Gastrocnemius medialis (tissue), 4 donors: Measurements from ENCODE around the gene NCOR1. TPM values are rescaled to one million over a fixed set of nuclear protein-coding genes. Genes with fewer than 3 reads are reported as not detected.

ENCODE experiments used
- ATAC-seq, 2 donors: fragments of 150-250 bp; one replicate each; pipeline ENCODE4 v1.9.1; 2016
- DNase-seq, 2 donors: peaks; one replicate each; pipeline ENCODE4 v3.0.0-alpha.2; 2019
- H3K27ac ChIP-seq, 4 donors: fragments of 200-600 bp; sonication (generic); 1 replicate in 1 of 4; 2 replicates in 3 of 4; pipeline ENCODE4 v1.5.1; 2016 to 2018; ENCODE audit warnings: mild to moderate bottlenecking in 2 of 4, moderate library complexity in 1 of 4
- H3K27me3 ChIP-seq, 3 donors: fragments of 200-600 bp; sonication (generic) in 2 of 3; 1 replicate in 1 of 3; 2 replicates in 2 of 3; pipeline versions ENCODE4 v1.5.1 to v1.6.0; 2016 to 2019; ENCODE audit warnings: mild to moderate bottlenecking in 1 of 3, moderate library complexity in 1 of 3
- H3K36me3 ChIP-seq, 2 donors: fragments of 200-600 bp; sonication (generic) in 1 of 2; one replicate each; pipeline ENCODE4 v1.5.1; 2017 to 2018
- H3K4me1 ChIP-seq, 2 donors: fragments of 200-600 bp; sonication (generic) in 1 of 2; one replicate each; pipeline ENCODE4 v1.5.1; 2016 to 2017; ENCODE audit warnings: mild to moderate bottlenecking in 2 of 2
- H3K4me3 ChIP-seq, 4 donors: fragments of 200-600 bp; sonication (generic) in 3 of 4; 1 replicate in 1 of 4; 2 replicates in 3 of 4; pipeline ENCODE4 v1.5.1; 2016 to 2019; ENCODE audit warnings: mild to moderate bottlenecking in 2 of 4
- H3K9me3 ChIP-seq, 3 donors: fragments of 200-600 bp; sonication (generic) in 2 of 3; 1 replicate in 1 of 3; 2 replicates in 2 of 3; pipeline ENCODE4 v1.5.1; 2016 to 2019
- POLR2A ChIP-seq, 2 donors: fragments of 450-650 bp; IDR thresholded peaks; one replicate each; pipeline ENCODE4 v1.6.1; 2017; ENCODE audit warnings: antibody characterized with exemption in 2 of 2, mild to moderate bottlenecking in 2 of 2, moderate library complexity in 2 of 2
- in situ Hi-C, 4 donors: fragments of 200-750 bp; cut with MboI; loops; one replicate each; pipeline versions ENCODE4 v1.15.0 to v1.8.0; 2017; ENCODE audit warnings: low sequenced_read_pairs in 4 of 4
- intact Hi-C: fragments of 100-400 bp; cut with DNase I; formaldehyde crosslinking; loops from one replicate; pipeline ENCODE4 v1.15.1; 2023; ENCODE audit warnings: low total_unique reads
- total RNA-seq, 4 donors: library from RNA; depleted of rRNA; stranded (reverse); fragments of >200 nt; gene quantifications; one replicate each; pipeline versions ENCODE4 v1.1.0 to v1.2.3, GENCODE V29; 2016
- TF ChIP-seq, protein P1 (sequence below), 5 experiments: fragments of 450-650 bp in 3 of 5; fragments of 200-600 bp in 2 of 5; sonication (generic) in 2 of 5; IDR thresholded peaks in 4 of 5; conservative IDR thresholded peaks in 1 of 5; 1 replicate in 4 of 5; 2 replicates in 1 of 5; pipeline ENCODE4 v1.5.1; 2016 to 2019; ENCODE audit warnings: antibody characterized with exemption in 5 of 5, mild to moderate bottlenecking in 3 of 5, moderate library complexity in 3 of 5

NCOR1 gene
- total RNA-seq, 4 donors from 2014 or later = 122 to 152 (median 132) TPM

DNA sequence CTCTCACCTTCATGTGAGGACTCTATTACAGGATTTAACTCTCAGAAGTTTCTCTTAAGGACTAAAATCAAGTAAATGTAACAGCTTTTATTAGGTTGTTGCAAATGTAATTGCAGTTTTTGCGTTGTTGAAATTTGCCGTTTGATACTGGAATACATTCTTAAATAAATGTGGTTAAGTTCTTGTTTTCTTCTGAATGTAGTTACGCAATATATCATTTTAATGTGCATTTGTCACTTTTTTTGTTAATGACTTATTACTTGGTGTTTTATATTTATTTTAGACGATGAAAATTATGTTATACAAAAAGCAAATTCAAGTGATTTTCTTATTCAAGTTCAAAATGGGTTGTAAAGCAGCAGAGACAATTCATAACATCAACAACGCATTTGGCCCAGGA, 139.4 kb downstream of the NCOR1 start:
- TF ChIP-seq, protein P1, sequence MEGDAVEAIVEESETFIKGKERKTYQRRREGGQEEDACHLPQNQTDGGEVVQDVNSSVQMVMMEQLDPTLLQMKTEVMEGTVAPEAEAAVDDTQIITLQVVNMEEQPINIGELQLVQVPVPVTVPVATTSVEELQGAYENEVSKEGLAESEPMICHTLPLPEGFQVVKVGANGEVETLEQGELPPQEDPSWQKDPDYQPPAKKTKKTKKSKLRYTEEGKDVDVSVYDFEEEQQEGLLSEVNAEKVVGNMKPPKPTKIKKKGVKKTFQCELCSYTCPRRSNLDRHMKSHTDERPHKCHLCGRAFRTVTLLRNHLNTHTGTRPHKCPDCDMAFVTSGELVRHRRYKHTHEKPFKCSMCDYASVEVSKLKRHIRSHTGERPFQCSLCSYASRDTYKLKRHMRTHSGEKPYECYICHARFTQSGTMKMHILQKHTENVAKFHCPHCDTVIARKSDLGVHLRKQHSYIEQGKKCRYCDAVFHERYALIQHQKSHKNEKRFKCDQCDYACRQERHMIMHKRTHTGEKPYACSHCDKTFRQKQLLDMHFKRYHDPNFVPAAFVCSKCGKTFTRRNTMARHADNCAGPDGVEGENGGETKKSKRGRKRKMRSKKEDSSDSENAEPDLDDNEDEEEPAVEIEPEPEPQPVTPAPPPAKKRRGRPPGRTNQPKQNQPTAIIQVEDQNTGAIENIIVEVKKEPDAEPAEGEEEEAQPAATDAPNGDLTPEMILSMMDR (IDR thresholded peaks at IDR 0.05 in 4 of 5, conservative IDR thresholded peaks at IDR 0.05 in 1 of 5) = no peak
- no peak for TF ChIP-seq POLR2A (IDR thresholded peaks at IDR 0.05)
- intact Hi-C loops = loop anchor here (10.0 kb wide), 1 partner anchor 69 kb away; no protein-coding TSS in a partner anchor
- Histone ChIP-seq H3K9me3 (no peaks in the 10 kb centered on the region), H3K4me1 (no peaks in the 10 kb centered on the region), H3K4me3 (no peak overlapping the region), H3K36me3 (peaks cover 2 to 77% of the 10 kb centered on the region in 2 donors), H3K27ac (no peak overlapping the region), H3K27me3 (no peaks in the 10 kb centered on the region)
- DNase-seq (no peak), ATAC-seq (no peak)
- in situ Hi-C loops = no loop called here

DNA sequence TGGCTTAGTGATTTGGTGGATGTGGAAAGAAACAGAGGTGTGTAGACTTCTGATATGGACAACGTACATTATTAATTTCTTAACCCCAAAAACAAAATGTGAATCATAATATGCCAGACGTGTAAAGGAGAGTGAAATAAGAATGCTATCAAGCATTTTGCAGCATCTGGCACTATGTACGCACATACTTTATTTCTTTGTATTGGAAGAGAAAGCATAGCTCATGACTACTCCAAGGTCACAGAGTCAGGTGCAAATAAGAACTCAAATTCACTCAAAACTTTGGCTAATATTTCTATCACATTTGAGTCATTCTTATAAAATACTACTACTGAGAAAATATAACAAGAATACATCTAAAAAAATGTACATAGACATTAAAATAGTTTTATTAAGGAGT, 140.9 kb downstream of the NCOR1 start:
- Histone ChIP-seq H3K4me3 (no peak overlapping the region), H3K27ac (no peak overlapping the region), H3K9me3 (no peaks in the 10 kb centered on the region), H3K4me1 (no peaks in the 10 kb centered on the region), H3K36me3 (peaks cover 5 to 78% of the 10 kb centered on the region in 2 donors), H3K27me3 (no peaks in the 10 kb centered on the region)
- TF ChIP-seq POLR2A (IDR thresholded peaks at IDR 0.05) = no peak
- TF ChIP-seq, protein P1 (IDR thresholded peaks at IDR 0.05 in 4 of 5, conservative IDR thresholded peaks at IDR 0.05 in 1 of 5) = no peak
- no peak for ATAC-seq
- in situ Hi-C loops (loop anchor here in 1 of 4 donors (25.0 kb wide), 1 partner anchor 112 kb away; no protein-coding TSS in a partner anchor), intact Hi-C loops (loop anchor here (10.0 kb wide), 1 partner anchor 70 kb away; no protein-coding TSS in a partner anchor)
- no peak for DNase-seq

DNA sequence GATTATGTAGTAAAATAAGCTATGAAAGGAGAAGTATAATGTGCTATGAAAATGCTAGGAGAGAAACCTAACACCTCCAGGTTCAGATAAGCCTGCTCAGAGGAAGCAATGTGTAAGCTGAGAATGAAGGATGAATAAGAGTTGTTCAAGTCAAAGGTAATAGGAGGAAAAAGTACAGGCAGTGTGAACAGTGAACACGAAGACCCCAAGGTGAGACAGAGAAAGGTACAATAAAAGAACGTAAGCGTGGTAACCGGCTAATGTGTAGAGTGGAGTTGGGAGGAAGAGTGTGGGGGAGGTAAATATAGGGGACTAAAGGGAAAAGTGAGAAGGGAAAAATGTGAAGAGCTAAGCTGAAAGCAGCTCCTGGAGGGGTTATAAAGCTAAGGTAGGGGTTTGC, 141.5 kb downstream of the NCOR1 start:
- DNase-seq = no peak
- in situ Hi-C loops = loop anchor here in 1 of 4 donors (25.0 kb wide), 1 partner anchor 112 kb away; no protein-coding TSS in a partner anchor
- Histone ChIP-seq H3K4me1 (no peaks in the 10 kb centered on the region), H3K36me3 (peaks cover 5 to 78% of the 10 kb centered on the region in 2 donors), H3K27me3 (no peaks in the 10 kb centered on the region), H3K4me3 (no peak overlapping the region), H3K27ac (no peak overlapping the region), H3K9me3 (no peaks in the 10 kb centered on the region)
- no peak for ATAC-seq
- TF ChIP-seq, protein P1 (IDR thresholded peaks at IDR 0.05 in 4 of 5, conservative IDR thresholded peaks at IDR 0.05 in 1 of 5) = no peak
- TF ChIP-seq POLR2A (IDR thresholded peaks at IDR 0.05) = no peak
- intact Hi-C loops = loop anchor here (10.0 kb wide), 1 partner anchor 71 kb away; no protein-coding TSS in a partner anchor

DNA sequence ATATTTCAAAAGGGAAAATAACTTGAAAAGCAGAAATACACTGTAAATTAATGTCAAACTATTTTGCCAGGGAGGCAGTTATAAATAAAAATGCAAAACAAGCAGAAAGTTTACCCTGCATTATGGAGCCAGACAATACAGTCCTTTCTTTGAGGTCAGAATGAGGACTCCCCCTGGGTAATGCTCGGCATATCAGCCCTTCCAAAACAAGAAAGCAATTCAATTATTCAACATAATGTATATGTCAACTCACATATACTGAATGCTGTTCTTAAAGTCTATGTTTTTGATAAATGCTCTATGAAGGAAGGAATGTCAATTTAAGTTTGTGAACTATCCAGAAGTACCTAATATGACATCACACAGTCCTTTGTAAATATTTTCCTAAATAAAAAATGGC, 143.3 kb downstream of the NCOR1 start:
- Histone ChIP-seq H3K4me1 (no peaks in the 10 kb centered on the region), H3K36me3 (peaks cover 5 to 76% of the 10 kb centered on the region in 2 donors), H3K4me3 (no peak overlapping the region), H3K27me3 (no peaks in the 10 kb centered on the region), H3K9me3 (no peaks in the 10 kb centered on the region), H3K27ac (no peak overlapping the region)
- no peak for ATAC-seq
- intact Hi-C loops (loop anchor here (10.0 kb wide), 1 partner anchor 73 kb away; no protein-coding TSS in a partner anchor), in situ Hi-C loops (loop anchor here in 1 of 4 donors (25.0 kb wide), 1 partner anchor 110 kb away; no protein-coding TSS in a partner anchor)
- no peak for TF ChIP-seq POLR2A (IDR thresholded peaks at IDR 0.05)
- DNase-seq = no peak

DNA sequence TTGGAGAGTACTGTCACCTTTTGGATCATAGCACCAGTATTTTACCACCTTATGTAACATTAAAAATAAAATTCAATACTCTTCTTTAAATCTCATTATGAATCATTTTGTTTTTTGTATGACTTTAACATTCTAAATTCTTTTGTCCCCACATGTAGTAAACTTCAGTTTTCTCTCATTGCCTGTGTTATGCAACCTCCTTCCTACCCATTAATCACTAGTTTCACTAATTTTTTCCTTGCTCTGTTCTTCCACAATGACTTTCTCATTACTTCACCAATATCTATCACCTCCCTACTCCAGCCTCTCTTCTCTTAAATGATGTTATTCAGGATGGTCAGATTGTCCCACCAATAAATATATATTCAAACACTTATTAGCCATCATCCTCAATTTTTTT, 147.0 kb downstream of the NCOR1 start:
- no peak for ATAC-seq
- in situ Hi-C loops = loop anchor here in 1 of 4 donors (25.0 kb wide), 1 partner anchor 106 kb away; no protein-coding TSS in a partner anchor
- no peak for DNase-seq
- Histone ChIP-seq H3K27me3 (no peaks in the 10 kb centered on the region), H3K27ac (no peak overlapping the region), H3K36me3 (peaks cover 5 to 81% of the 10 kb centered on the region in 2 donors), H3K9me3 (no peaks in the 10 kb centered on the region), H3K4me3 (no peak overlapping the region), H3K4me1 (no peaks in the 10 kb centered on the region)
- TF ChIP-seq POLR2A (IDR thresholded peaks at IDR 0.05) = no peak
- TF ChIP-seq, protein P1 (IDR thresholded peaks at IDR 0.05 in 4 of 5, conservative IDR thresholded peaks at IDR 0.05 in 1 of 5) = no peak
- intact Hi-C loops = no loop called here
